ENCODE measurements around the gene ZNF513. TPM values are rescaled to one million over a fixed set of nuclear protein-coding genes. Genes with fewer than 3 reads are reported as not detected.

The ZNF513 gene
- total RNA-seq, 1 experiment from 2014 or later, result 19.2 TPM

GRCh38 chr2:27400348-27401135 is 20.0 kb upstream of the ZNF513 start:
- Histone ChIP-seq H3K4me3 (ENCODE audit: low read depth, low read length) (no peak overlapping the region), H3K27me3 (replicated peaks; ENCODE audit: control insufficient read depth, insufficient read depth, low read length) (no peaks in the 10 kb centered on the region), H3K36me3 (ENCODE audit: control insufficient read depth, insufficient read depth, low read length) (no peaks in the 10 kb centered on the region; the same call in 1 of the 2 replicates), H3K9me3 (no peaks in the 10 kb centered on the region), H3K4me1 (no peaks in the 10 kb centered on the region)
- no peak overlapping the region for H3K4me3 Mint-ChIP-seq (ENCODE audit: unreplicated experiment)
- no peak overlapping the region for H3K27ac Mint-ChIP-seq (ENCODE audit: unreplicated experiment)
- H3K9me3 Mint-ChIP-seq (ENCODE audit: unreplicated experiment), result no peaks in the 10 kb centered on the region
- POLR2A ChIA-PET, result no interaction called here
- DNase-seq, result no peak
- intact Hi-C loops (cut with micrococcal nuclease; ENCODE audit: unreplicated experiment), result loop anchor here (10.0 kb wide), 2 partner anchors 94 to 224 kb away; partner anchors contain the start of genes CCDC121, FNDC4, GCKR and GPN1
- H3K4me1 Mint-ChIP-seq (ENCODE audit: low read depth, unreplicated experiment), result no peaks in the 10 kb centered on the region
- H3K36me3 Mint-ChIP-seq (ENCODE audit: insufficient read depth, unreplicated experiment), result peaks cover 49% of the 10 kb centered on the region
- no TSS peak for BruUV-seq (replicated peaks)
- TF ChIP-seq CTCF (IDR thresholded peaks at IDR 0.05; ENCODE audit: insufficient read depth in 1 of 2, low read depth in 1 of 2, low read length in 1 of 2, severe bottlenecking in 1 of 2, unreplicated experiment in 1 of 2), result no peak
- CTCF ChIA-PET, result no interaction called here
- no peaks in the 10 kb centered on the region for H3K27me3 Mint-ChIP-seq (ENCODE audit: insufficient read depth, unreplicated experiment)

- no peak overlapping the region for H3K4me3 Mint-ChIP-seq (ENCODE audit: unreplicated experiment)
- no peaks in the 10 kb centered on the region for H3K27me3 Mint-ChIP-seq (ENCODE audit: insufficient read depth, unreplicated experiment)
- CTCF ChIA-PET, result no interaction called here
- no peak for TF ChIP-seq CTCF (IDR thresholded peaks at IDR 0.05; ENCODE audit: insufficient read depth in 1 of 2, low read depth in 1 of 2, low read length in 1 of 2, severe bottlenecking in 1 of 2, unreplicated experiment in 1 of 2)
- H3K9me3 Mint-ChIP-seq (ENCODE audit: unreplicated experiment), result no peaks in the 10 kb centered on the region
- H3K4me3 ChIP-seq (ENCODE audit: low read depth, low read length), result no peak overlapping the region
- H3K4me1 ChIP-seq, result no peaks in the 10 kb centered on the region
- POLR2A ChIA-PET, result no interaction called here
- intact Hi-C loops (cut with micrococcal nuclease; ENCODE audit: unreplicated experiment), result no loop called here
- peaks cover 46% of the 10 kb centered on the region for H3K36me3 Mint-ChIP-seq (ENCODE audit: insufficient read depth, unreplicated experiment)
- DNase-seq, result no peak
- no peak overlapping the region for H3K27ac Mint-ChIP-seq (ENCODE audit: unreplicated experiment)
- H3K36me3 ChIP-seq (ENCODE audit: control insufficient read depth, insufficient read depth, low read length), result no peaks in the 10 kb centered on the region; the same call in 1 of the 2 replicates
- BruUV-seq (replicated peaks), result no TSS peak
- H3K9me3 ChIP-seq, result no peaks in the 10 kb centered on the region
- H3K4me1 Mint-ChIP-seq (ENCODE audit: low read depth, unreplicated experiment), result no peaks in the 10 kb centered on the region
- H3K27me3 ChIP-seq (replicated peaks; ENCODE audit: control insufficient read depth, insufficient read depth, low read length), result no peaks in the 10 kb centered on the region
Observed at GRCh38 chr2:27398962-27399361, 18.4 kb upstream of the ZNF513 start.

GRCh38 chr2:27393225-27393624 is 12.7 kb upstream of the ZNF513 start:
- Mint-ChIP-seq H3K9me3 (ENCODE audit: unreplicated experiment) (no peaks in the 10 kb centered on the region), H3K4me3 (ENCODE audit: unreplicated experiment) (no peak overlapping the region), H3K27ac (ENCODE audit: unreplicated experiment) (no peak overlapping the region), H3K4me1 (ENCODE audit: low read depth, unreplicated experiment) (no peaks in the 10 kb centered on the region), H3K27me3 (ENCODE audit: insufficient read depth, unreplicated experiment) (no peaks in the 10 kb centered on the region), H3K36me3 (ENCODE audit: insufficient read depth, unreplicated experiment) (peaks cover 51% of the 10 kb centered on the region)
- no peaks in the 10 kb centered on the region for H3K27me3 ChIP-seq (replicated peaks; ENCODE audit: control insufficient read depth, insufficient read depth, low read length)
- TF ChIP-seq CTCF (IDR thresholded peaks at IDR 0.05; ENCODE audit: insufficient read depth in 1 of 2, low read depth in 1 of 2, low read length in 1 of 2, severe bottlenecking in 1 of 2, unreplicated experiment in 1 of 2), result no peak
- no peak overlapping the region for H3K4me3 ChIP-seq (ENCODE audit: low read depth, low read length)
- H3K9me3 ChIP-seq, result no peaks in the 10 kb centered on the region
- BruUV-seq (replicated peaks), result no TSS peak
- DNase-seq, result no peak
- no peaks in the 10 kb centered on the region; the same call in 1 of the 2 replicates for H3K36me3 ChIP-seq (ENCODE audit: control insufficient read depth, insufficient read depth, low read length)
- no peaks in the 10 kb centered on the region for H3K4me1 ChIP-seq
- ChIA-PET POLR2A (no interaction called here), CTCF (no interaction called here)
- intact Hi-C loops (cut with micrococcal nuclease; ENCODE audit: unreplicated experiment), result no loop called here

Measured in Caco-2 (cell line).